Sigmoid colon (tissue), 4 donors: Measurements from ENCODE around the gene GGCT.
A peak's percentile ranks its signal among the peaks of the same experiment; 100 is the strongest.

ENCODE experiments used
- EP300 ChIP-seq, 4 donors: sonication (generic); formaldehyde crosslinking; IDR thresholded peaks; one replicate each; pipeline ENCODE4 v1.6.1; 2017; ENCODE audit warnings: antibody characterized with exemption in 4 of 4
- POLR2A ChIP-seq, 2 donors: fragments of 450-650 bp; IDR thresholded peaks; one replicate each; pipeline ENCODE4 v1.6.1; 2016; ENCODE audit warnings: antibody characterized with exemption in 2 of 2, mild to moderate bottlenecking in 2 of 2, moderate library complexity in 2 of 2
- TF ChIP-seq, protein P1 (sequence below), 4 experiments: fragments of 450-650 bp in 3 of 4; fragments of 200-600 bp in 1 of 4; IDR thresholded peaks; one replicate each; pipeline ENCODE4 v1.5.1; 2016 to 2019; ENCODE audit warnings: antibody characterized with exemption in 4 of 4, mild to moderate bottlenecking in 3 of 4, moderate library complexity in 2 of 4

DNA sequence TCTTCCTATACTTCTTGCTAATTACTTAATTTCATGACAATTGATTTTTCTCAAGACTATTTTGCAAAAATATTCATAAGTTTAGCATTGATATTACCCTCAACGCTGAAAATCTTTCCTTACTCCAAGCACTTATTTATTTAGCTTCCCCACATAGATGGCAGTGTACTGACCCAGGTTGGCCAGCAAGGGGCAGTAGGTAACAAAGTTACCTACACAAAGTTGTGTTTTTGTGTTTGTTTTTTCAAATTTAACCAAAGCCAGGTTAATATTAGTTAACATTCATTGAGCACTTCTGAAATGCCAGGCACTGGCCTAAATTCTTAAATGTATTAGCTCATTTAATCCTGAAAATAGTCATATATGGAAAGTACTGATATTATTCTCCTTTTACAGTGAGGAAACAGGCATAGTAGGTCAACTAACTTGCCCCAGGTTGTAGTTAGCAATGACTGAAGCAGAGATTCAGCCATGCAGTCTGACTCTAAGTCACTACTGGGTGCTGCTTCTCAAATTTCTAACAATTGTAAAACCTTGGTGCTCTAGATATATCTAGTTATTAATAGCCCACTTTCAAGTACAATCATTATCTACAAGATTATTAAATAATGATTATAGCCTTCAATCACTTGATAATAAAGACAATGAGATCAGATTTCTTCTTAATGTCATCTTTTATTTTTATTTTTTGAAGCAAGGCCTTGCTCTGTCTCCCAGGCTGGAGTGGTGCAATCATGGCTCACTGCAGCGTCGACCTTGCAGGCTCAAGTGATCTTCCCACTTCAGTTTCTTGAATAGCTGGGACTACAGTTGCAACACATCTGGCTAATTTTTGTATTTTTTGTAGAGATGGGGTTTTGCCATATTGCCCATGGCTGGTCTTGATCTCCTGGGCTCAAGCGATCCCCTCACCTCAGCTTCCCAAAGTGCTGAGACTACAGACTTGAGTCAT is 5.8 kb upstream of the GGCT start:
- TF ChIP-seq POLR2A (IDR thresholded peaks at IDR 0.05) = no peak
- TF ChIP-seq, protein P1, sequence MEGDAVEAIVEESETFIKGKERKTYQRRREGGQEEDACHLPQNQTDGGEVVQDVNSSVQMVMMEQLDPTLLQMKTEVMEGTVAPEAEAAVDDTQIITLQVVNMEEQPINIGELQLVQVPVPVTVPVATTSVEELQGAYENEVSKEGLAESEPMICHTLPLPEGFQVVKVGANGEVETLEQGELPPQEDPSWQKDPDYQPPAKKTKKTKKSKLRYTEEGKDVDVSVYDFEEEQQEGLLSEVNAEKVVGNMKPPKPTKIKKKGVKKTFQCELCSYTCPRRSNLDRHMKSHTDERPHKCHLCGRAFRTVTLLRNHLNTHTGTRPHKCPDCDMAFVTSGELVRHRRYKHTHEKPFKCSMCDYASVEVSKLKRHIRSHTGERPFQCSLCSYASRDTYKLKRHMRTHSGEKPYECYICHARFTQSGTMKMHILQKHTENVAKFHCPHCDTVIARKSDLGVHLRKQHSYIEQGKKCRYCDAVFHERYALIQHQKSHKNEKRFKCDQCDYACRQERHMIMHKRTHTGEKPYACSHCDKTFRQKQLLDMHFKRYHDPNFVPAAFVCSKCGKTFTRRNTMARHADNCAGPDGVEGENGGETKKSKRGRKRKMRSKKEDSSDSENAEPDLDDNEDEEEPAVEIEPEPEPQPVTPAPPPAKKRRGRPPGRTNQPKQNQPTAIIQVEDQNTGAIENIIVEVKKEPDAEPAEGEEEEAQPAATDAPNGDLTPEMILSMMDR (IDR thresholded peaks at IDR 0.05) = peak; percentile 25 to 79 (median 72)
- TF ChIP-seq EP300 (IDR thresholded peaks at IDR 0.05) = no peak
